Karpas-422 (cell line): Measurements from ENCODE around the gene DAAM2. TPM values are rescaled to one million over a fixed set of nuclear protein-coding genes. Genes with fewer than 3 reads are reported as not detected.

Source experiments
- DNase-seq: peaks from one replicate; pipeline ENCODE4 v3.0.0-alpha.2; 2015
- H2AFZ ChIP-seq: fragments of 200-600 bp; sonication (generic); 2 replicates; pipeline ENCODE4 v1.6.1; 2014; ENCODE audit warnings: antibody characterized with exemption, low read length, mixed read lengths
- H3K27ac ChIP-seq: fragments of 200-600 bp; sonication (generic); 2 replicates; pipeline ENCODE4 v1.5.1; 2014; ENCODE audit warnings: mild to moderate bottlenecking, low read length, moderate library complexity
- H3K27me3 ChIP-seq: fragments of 200-600 bp; sonication (generic); 2 replicates; pipeline ENCODE4 v1.6.1; 2014; ENCODE audit warnings: low read length, mixed read lengths
- H3K36me3 ChIP-seq: fragments of 200-600 bp; sonication (generic); 2 replicates; pipeline ENCODE4 v1.6.1; 2014; ENCODE audit warnings: low read length, mixed read lengths; ENCODE audit not compliant: insufficient read depth
- H3K4me1 ChIP-seq: fragments of 200-600 bp; sonication (generic); 2 replicates; pipeline ENCODE4 v1.6.1; 2014; ENCODE audit warnings: mild to moderate bottlenecking, low read length, mixed read lengths
- H3K4me2 ChIP-seq: fragments of 200-600 bp; sonication (generic); 2 replicates; pipeline ENCODE4 v1.6.1; 2014; ENCODE audit warnings: low read length, low read depth, mild to moderate bottlenecking; ENCODE audit not compliant: poor library complexity, severe bottlenecking
- H3K4me3 ChIP-seq: fragments of 200-600 bp; sonication (generic); 2 replicates; pipeline ENCODE4 v1.5.1; 2014; ENCODE audit warnings: mild to moderate bottlenecking, antibody characterized with exemption, low read length, mixed read lengths
- H3K79me2 ChIP-seq: fragments of 200-600 bp; sonication (generic); 2 replicates; pipeline ENCODE4 v1.6.1; 2014; ENCODE audit warnings: mild to moderate bottlenecking, low read length, mixed read lengths
- H3K9ac ChIP-seq: fragments of 200-600 bp; sonication (generic); 2 replicates; pipeline ENCODE4 v1.6.0; 2014; ENCODE audit warnings: low read length
- H3K9me2 ChIP-seq: fragments of 200-600 bp; sonication (generic), shearing (Covaris generic); replicated peaks from 2 replicates; pipeline ENCODE4 v1.6.0; 2014; ENCODE audit warnings: mild to moderate bottlenecking, low read length, moderate library complexity; ENCODE audit not compliant: insufficient read depth
- H3K9me3 ChIP-seq: fragments of 300-700, 200-600 bp; sonication (generic); 2 replicates; pipeline ENCODE4 v1.6.1; 2014; ENCODE audit warnings: low read length, mixed read lengths
- H4K20me1 ChIP-seq: fragments of 200-600 bp; sonication (generic); 2 replicates; pipeline ENCODE4 v1.6.1; 2014; ENCODE audit warnings: mild to moderate bottlenecking, antibody characterized with exemption, low read length, low read depth; ENCODE audit not compliant: insufficient read depth
- total RNA-seq: library from RNA; depleted of rRNA; stranded (reverse); fragments of >200 nt; shearing (Covaris generic); gene quantifications from 2 replicates; pipeline ENCODE4 v1.2.3, GENCODE V29; 2014; ENCODE audit warnings: low replicate concordance

The DAAM2 gene
- total RNA-seq, 1 experiment from 2014 or later = not detected

GRCh38 chr6:39924283-39924682, 132.1 kb downstream of the DAAM2 start:
- no peaks in the 10 kb centered on the region for H3K4me1 ChIP-seq
- H3K9me3 ChIP-seq = no peaks in the 10 kb centered on the region
- no peaks in the 10 kb centered on the region for H3K27me3 ChIP-seq
- no peaks in the 10 kb centered on the region for H3K79me2 ChIP-seq
- no peak overlapping the region for H3K4me2 ChIP-seq
- no peaks in the 10 kb centered on the region for H3K36me3 ChIP-seq
- H4K20me1 ChIP-seq = no peaks in the 10 kb centered on the region
- H2AFZ ChIP-seq = no peak overlapping the region
- no peak for DNase-seq
- no peaks in the 10 kb centered on the region for H3K9me2 ChIP-seq
- no peak overlapping the region for H3K4me3 ChIP-seq
- no peak overlapping the region for H3K9ac ChIP-seq
- H3K27ac ChIP-seq = no peak overlapping the region

GRCh38 chr6:39925191-39925930, 133.2 kb downstream of the DAAM2 start:
- Histone ChIP-seq H3K4me1 (no peaks in the 10 kb centered on the region), H3K9me3 (no peaks in the 10 kb centered on the region), H3K27me3 (no peaks in the 10 kb centered on the region), H3K4me2 (no peak overlapping the region), H2AFZ (no peak overlapping the region), H3K27ac (no peak overlapping the region), H3K79me2 (no peaks in the 10 kb centered on the region), H3K9ac (no peak overlapping the region), H3K36me3 (no peaks in the 10 kb centered on the region), H3K9me2 (no peaks in the 10 kb centered on the region), H3K4me3 (no peak overlapping the region), H4K20me1 (no peaks in the 10 kb centered on the region)
- no peak for DNase-seq

- H3K4me3 ChIP-seq = no peak overlapping the region
- no peak overlapping the region for H3K4me2 ChIP-seq
- no peaks in the 10 kb centered on the region for H3K9me2 ChIP-seq
- no peak overlapping the region for H3K27ac ChIP-seq
- no peaks in the 10 kb centered on the region for H4K20me1 ChIP-seq
- H3K79me2 ChIP-seq = no peaks in the 10 kb centered on the region
- DNase-seq = no peak
- no peaks in the 10 kb centered on the region for H3K9me3 ChIP-seq
- no peak overlapping the region for H2AFZ ChIP-seq
- no peaks in the 10 kb centered on the region for H3K36me3 ChIP-seq
- H3K4me1 ChIP-seq = no peaks in the 10 kb centered on the region
- H3K27me3 ChIP-seq = no peaks in the 10 kb centered on the region
- H3K9ac ChIP-seq = no peak overlapping the region
Measured at GRCh38 chr6:39925931-39926290, 133.7 kb downstream of the DAAM2 start.

GRCh38 chr6:39926668-39927067, 134.5 kb downstream of the DAAM2 start:
- no peak overlapping the region for H3K9ac ChIP-seq
- H3K9me3 ChIP-seq = no peaks in the 10 kb centered on the region
- H3K36me3 ChIP-seq = no peaks in the 10 kb centered on the region
- no peak overlapping the region for H3K27ac ChIP-seq
- no peak overlapping the region for H3K4me2 ChIP-seq
- no peak overlapping the region for H2AFZ ChIP-seq
- no peaks in the 10 kb centered on the region for H3K79me2 ChIP-seq
- H3K4me1 ChIP-seq = no peaks in the 10 kb centered on the region
- H4K20me1 ChIP-seq = no peaks in the 10 kb centered on the region
- no peak for DNase-seq
- H3K4me3 ChIP-seq = no peak overlapping the region
- H3K9me2 ChIP-seq = no peaks in the 10 kb centered on the region
- H3K27me3 ChIP-seq = no peaks in the 10 kb centered on the region

- no peak overlapping the region for H3K9ac ChIP-seq
- H3K36me3 ChIP-seq = no peaks in the 10 kb centered on the region
- H3K9me3 ChIP-seq = no peaks in the 10 kb centered on the region
- no peak overlapping the region for H3K27ac ChIP-seq
- H3K9me2 ChIP-seq = no peaks in the 10 kb centered on the region
- DNase-seq = no peak
- no peaks in the 10 kb centered on the region for H3K79me2 ChIP-seq
- H3K4me2 ChIP-seq = no peak overlapping the region
- no peaks in the 10 kb centered on the region for H3K4me1 ChIP-seq
- no peaks in the 10 kb centered on the region for H3K27me3 ChIP-seq
- H3K4me3 ChIP-seq = no peak overlapping the region
- H2AFZ ChIP-seq = no peak overlapping the region
- no peaks in the 10 kb centered on the region for H4K20me1 ChIP-seq
Measured at GRCh38 chr6:39927159-39927558, 135.0 kb downstream of the DAAM2 start.

GRCh38 chr6:39929039-39929732, 137.0 kb downstream of the DAAM2 start:
- H3K9me2 ChIP-seq = no peaks in the 10 kb centered on the region
- H3K9ac ChIP-seq = no peak overlapping the region
- no peak overlapping the region for H3K4me2 ChIP-seq
- DNase-seq = no peak
- H2AFZ ChIP-seq = no peak overlapping the region
- H3K27me3 ChIP-seq = no peaks in the 10 kb centered on the region
- no peaks in the 10 kb centered on the region for H3K79me2 ChIP-seq
- no peak overlapping the region for H3K27ac ChIP-seq
- H4K20me1 ChIP-seq = no peaks in the 10 kb centered on the region
- H3K36me3 ChIP-seq = no peaks in the 10 kb centered on the region
- H3K9me3 ChIP-seq = no peaks in the 10 kb centered on the region
- H3K4me3 ChIP-seq = no peak overlapping the region
- H3K4me1 ChIP-seq = no peaks in the 10 kb centered on the region

- no peak overlapping the region for H3K4me3 ChIP-seq
- no peak overlapping the region for H2AFZ ChIP-seq
- H4K20me1 ChIP-seq = no peaks in the 10 kb centered on the region
- H3K79me2 ChIP-seq = no peaks in the 10 kb centered on the region
- H3K4me1 ChIP-seq = no peaks in the 10 kb centered on the region
- no peak for DNase-seq
- H3K27me3 ChIP-seq = no peaks in the 10 kb centered on the region
- H3K36me3 ChIP-seq = no peaks in the 10 kb centered on the region
- H3K9me3 ChIP-seq = no peaks in the 10 kb centered on the region
- no peak overlapping the region for H3K27ac ChIP-seq
- no peak overlapping the region for H3K4me2 ChIP-seq
- H3K9ac ChIP-seq = no peak overlapping the region
- H3K9me2 ChIP-seq = no peaks in the 10 kb centered on the region
Measured at GRCh38 chr6:39929733-39930461, 137.7 kb downstream of the DAAM2 start.

GRCh38 chr6:39930540-39930939, 138.4 kb downstream of the DAAM2 start:
- H3K4me2 ChIP-seq = no peak overlapping the region
- no peaks in the 10 kb centered on the region for H3K36me3 ChIP-seq
- no peak for DNase-seq
- no peaks in the 10 kb centered on the region for H3K79me2 ChIP-seq
- no peaks in the 10 kb centered on the region for H3K4me1 ChIP-seq
- no peak overlapping the region for H3K9ac ChIP-seq
- H3K27ac ChIP-seq = no peak overlapping the region
- no peak overlapping the region for H3K4me3 ChIP-seq
- H4K20me1 ChIP-seq = no peaks in the 10 kb centered on the region
- H3K9me2 ChIP-seq = no peaks in the 10 kb centered on the region
- H3K27me3 ChIP-seq = no peaks in the 10 kb centered on the region
- H2AFZ ChIP-seq = no peak overlapping the region
- H3K9me3 ChIP-seq = no peaks in the 10 kb centered on the region
